ENCODE data around the gene EXOC6B.

- no peak for TF ChIP-seq SIN3A (IDR thresholded peaks at IDR 0.05; ENCODE audit: borderline replicate concordance in 2 of 2, control insufficient read depth in 1 of 2, low read depth in 2 of 2, low read length in 2 of 2)
- no peak for TF ChIP-seq ZFP91 (CRISPR knock-in tag; IDR thresholded peaks at IDR 0.05)
- no peak for TF ChIP-seq LCOR (CRISPR knock-in tag; IDR thresholded peaks at IDR 0.05)
- TF ChIP-seq NR1H2 (CRISPR knock-in tag; IDR thresholded peaks at IDR 0.05), result no peak
- no peak for TF ChIP-seq CBX3 (IDR thresholded peaks at IDR 0.05; ENCODE audit: borderline replicate concordance in 1 of 2, low read length in 2 of 2)
- TF ChIP-seq TEAD4 (IDR thresholded peaks at IDR 0.05; ENCODE audit: low read length), result no peak
- no peak for TF ChIP-seq TEAD4 (CRISPR knock-in tag; IDR thresholded peaks at IDR 0.05; ENCODE audit: borderline replicate concordance)
- no peak for TF ChIP-seq MCM7 (IDR thresholded peaks at IDR 0.05)
These were observed 564.8 kb downstream of the EXOC6B start for GRCh38 chr2:72261076-72261475.

All from K562 (cell line).